ENCODE data around the gene NTM. TPM values are rescaled to one million over a fixed set of nuclear protein-coding genes. Genes with fewer than 3 reads are reported as not detected.

The NTM gene
- total RNA-seq, 1 experiment from 2014 or later, result 9.9 TPM

DNA sequence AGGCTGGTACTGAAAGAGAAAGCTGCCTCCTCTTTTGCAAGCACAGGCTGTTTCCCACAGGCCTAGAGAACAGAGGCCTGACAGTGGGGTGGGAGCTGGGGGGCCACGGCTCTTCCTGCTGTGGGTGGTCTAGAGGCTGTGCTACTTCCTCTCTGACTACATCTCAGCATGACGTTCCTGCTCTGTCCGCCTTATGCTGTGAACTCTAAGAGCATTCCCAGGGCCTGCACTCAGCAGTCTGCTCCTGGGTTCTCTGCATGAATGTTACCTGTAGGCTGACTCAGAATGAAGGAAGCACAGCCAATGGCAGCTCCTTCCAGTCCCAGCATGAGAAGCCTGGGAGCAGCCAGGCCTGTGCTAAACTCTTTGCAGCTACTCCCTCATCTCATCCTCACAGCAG is 534.3 kb downstream of the NTM start:
- Histone ChIP-seq H2BK12ac (ENCODE audit: insufficient read length, low read depth, low read length) (no peak overlapping the region), H2BK120ac (ENCODE audit: low read depth, low read length, poor library complexity, severe bottlenecking) (no peak overlapping the region), H3T11ph (ENCODE audit: low read length) (no peak overlapping the region), H3K9me3 (ENCODE audit: control insufficient read depth, low read depth, low read length) (no peaks in the 10 kb centered on the region), H3K56ac (ENCODE audit: insufficient read length, low read depth, low read length) (no peak overlapping the region), H3K27me3 (ENCODE audit: insufficient read depth, low read length) (no peaks in the 10 kb centered on the region), H2BK15ac (ENCODE audit: low read depth, low read length) (no peak overlapping the region), H4K5ac (ENCODE audit: insufficient read length, low read depth, low read length) (no peak overlapping the region), H3K18ac (ENCODE audit: insufficient read length, low read depth, low read length) (no peak overlapping the region), H3K79me1 (ENCODE audit: insufficient read depth, low read depth, low read length, poor library complexity, severe bottlenecking) (no peaks in the 10 kb centered on the region), H3K27ac (ENCODE audit: insufficient read length, low read depth, low read length) (peak overlapping the region; percentile 28), H3K14ac (ENCODE audit: insufficient read depth, low read length) (no peak overlapping the region), H4K20me1 (ENCODE audit: control insufficient read depth, insufficient read depth, insufficient read length) (no peaks in the 10 kb centered on the region), H3K23me2 (ENCODE audit: insufficient read length, low read depth, low read length, poor library complexity, severe bottlenecking) (no peaks in the 10 kb centered on the region), H2AFZ (ENCODE audit: low read length) (no peak overlapping the region), H3K4ac (ENCODE audit: low read depth, low read length) (no peak overlapping the region), H2BK5ac (ENCODE audit: insufficient read length, low read length) (no peak overlapping the region), H3K23ac (ENCODE audit: insufficient read length, low read depth, low read length) (no peak overlapping the region), H3K79me2 (ENCODE audit: insufficient read depth, low read length) (no peaks in the 10 kb centered on the region), H3K4me1 (ENCODE audit: insufficient read depth, low read length) (peaks cover 11% of the 10 kb centered on the region; the same call in 1 of the 2 replicates), H4K91ac (ENCODE audit: insufficient read length, low read depth, low read length) (no peak overlapping the region), H3K9ac (ENCODE audit: extremely low read depth, insufficient read length, low read length) (no peak overlapping the region), H2AK5ac (ENCODE audit: insufficient read length, low read length) (no peak overlapping the region), H2BK20ac (ENCODE audit: low read depth, low read length, poor library complexity, severe bottlenecking) (no peak overlapping the region), H4K8ac (replicated peaks; ENCODE audit: insufficient read length, low read depth, low read length) (no peak overlapping the region), H3K4me2 (ENCODE audit: insufficient read depth, insufficient read length, low read length) (no peak overlapping the region)
- DNase-seq, result peak; percentile 80
- Mint-ChIP-seq H3K27me3 (ENCODE audit: low read depth) (peaks cover 12% of the 10 kb centered on the region), H3K27ac (peak overlapping the region; percentile 69 to 98 (median 88); a peak in 6 of 7 replicates), H3K4me1 (peaks cover 45 to 50% of the 10 kb centered on the region in 2 experiments), H3K36me3 (ENCODE audit: insufficient read depth in 1 of 3, low read depth in 3 of 3) (no peaks in the 10 kb centered on the region; a peak in 1 of 7 replicates), H3K4me3 (no peak overlapping the region), H3K9me3 (no peaks in the 10 kb centered on the region; a peak in 1 of 5 replicates)
- TF ChIP-seq, protein P1, sequence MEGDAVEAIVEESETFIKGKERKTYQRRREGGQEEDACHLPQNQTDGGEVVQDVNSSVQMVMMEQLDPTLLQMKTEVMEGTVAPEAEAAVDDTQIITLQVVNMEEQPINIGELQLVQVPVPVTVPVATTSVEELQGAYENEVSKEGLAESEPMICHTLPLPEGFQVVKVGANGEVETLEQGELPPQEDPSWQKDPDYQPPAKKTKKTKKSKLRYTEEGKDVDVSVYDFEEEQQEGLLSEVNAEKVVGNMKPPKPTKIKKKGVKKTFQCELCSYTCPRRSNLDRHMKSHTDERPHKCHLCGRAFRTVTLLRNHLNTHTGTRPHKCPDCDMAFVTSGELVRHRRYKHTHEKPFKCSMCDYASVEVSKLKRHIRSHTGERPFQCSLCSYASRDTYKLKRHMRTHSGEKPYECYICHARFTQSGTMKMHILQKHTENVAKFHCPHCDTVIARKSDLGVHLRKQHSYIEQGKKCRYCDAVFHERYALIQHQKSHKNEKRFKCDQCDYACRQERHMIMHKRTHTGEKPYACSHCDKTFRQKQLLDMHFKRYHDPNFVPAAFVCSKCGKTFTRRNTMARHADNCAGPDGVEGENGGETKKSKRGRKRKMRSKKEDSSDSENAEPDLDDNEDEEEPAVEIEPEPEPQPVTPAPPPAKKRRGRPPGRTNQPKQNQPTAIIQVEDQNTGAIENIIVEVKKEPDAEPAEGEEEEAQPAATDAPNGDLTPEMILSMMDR (conservative IDR thresholded peaks at IDR 0.05), result no peak
- no CpG with 5 or more reads among the region's 3 CpGs for WGBS (ENCODE audit: extremely low coverage, insufficient read length, low lambda C conversion rate)
